Liver (tissue), 3 donors: ENCODE data around the gene TPSB2.

Source experiments
- TF ChIP-seq, protein P1 (sequence below): fragments of 150-350 bp; IDR thresholded peaks from 2 replicates; pipeline ENCODE4 v1.5.1; 2017; ENCODE audit warnings: improper control_type of control experiment, low read depth, low read length; ENCODE audit not compliant: missing input control
- TF ChIP-seq, protein P2 (sequence below): IDR thresholded peaks from 2 replicates; pipeline ENCODE4 v1.6.1; 2016; ENCODE audit warnings: antibody characterized with exemption
- donor health status: healthy.
- donor health status: healthy.

DNA sequence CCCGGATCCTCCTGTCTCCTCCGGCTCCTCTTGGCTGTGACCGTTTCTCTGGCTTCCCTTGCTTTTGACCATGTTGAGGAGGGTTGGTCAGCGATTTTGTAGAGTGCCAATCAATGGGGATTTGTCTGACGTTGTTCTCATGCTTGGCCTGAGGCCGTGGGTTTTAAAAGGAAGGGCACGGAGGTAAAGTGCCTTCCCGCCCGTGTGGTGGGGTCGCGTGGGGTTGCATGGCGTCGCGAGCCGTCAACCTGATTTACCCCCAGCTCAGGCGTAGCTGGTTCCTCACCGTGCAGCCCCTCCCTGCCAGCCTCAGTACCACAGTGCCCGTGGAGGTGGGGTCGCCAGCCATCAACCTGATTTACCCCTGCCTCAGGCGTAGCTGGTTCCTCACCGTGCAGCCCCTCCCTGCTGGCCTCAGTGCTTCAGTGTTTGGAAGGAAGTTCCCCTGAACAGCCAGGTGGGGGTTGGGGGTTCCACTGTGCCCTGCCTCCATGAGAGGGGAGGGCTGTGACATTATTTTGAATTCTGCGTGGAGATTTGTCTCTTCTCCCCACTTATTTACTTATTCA, 15.6 kb upstream of the TPSB2 start:
- TF ChIP-seq, protein P1, sequence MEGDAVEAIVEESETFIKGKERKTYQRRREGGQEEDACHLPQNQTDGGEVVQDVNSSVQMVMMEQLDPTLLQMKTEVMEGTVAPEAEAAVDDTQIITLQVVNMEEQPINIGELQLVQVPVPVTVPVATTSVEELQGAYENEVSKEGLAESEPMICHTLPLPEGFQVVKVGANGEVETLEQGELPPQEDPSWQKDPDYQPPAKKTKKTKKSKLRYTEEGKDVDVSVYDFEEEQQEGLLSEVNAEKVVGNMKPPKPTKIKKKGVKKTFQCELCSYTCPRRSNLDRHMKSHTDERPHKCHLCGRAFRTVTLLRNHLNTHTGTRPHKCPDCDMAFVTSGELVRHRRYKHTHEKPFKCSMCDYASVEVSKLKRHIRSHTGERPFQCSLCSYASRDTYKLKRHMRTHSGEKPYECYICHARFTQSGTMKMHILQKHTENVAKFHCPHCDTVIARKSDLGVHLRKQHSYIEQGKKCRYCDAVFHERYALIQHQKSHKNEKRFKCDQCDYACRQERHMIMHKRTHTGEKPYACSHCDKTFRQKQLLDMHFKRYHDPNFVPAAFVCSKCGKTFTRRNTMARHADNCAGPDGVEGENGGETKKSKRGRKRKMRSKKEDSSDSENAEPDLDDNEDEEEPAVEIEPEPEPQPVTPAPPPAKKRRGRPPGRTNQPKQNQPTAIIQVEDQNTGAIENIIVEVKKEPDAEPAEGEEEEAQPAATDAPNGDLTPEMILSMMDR = no peak
- TF ChIP-seq, protein P2, sequence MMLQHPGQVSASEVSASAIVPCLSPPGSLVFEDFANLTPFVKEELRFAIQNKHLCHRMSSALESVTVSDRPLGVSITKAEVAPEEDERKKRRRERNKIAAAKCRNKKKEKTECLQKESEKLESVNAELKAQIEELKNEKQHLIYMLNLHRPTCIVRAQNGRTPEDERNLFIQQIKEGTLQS = no peak
